A673 (cell line): ENCODE measurements around the gene ELL2. TPM values are rescaled to one million over a fixed set of nuclear protein-coding genes. Genes with fewer than 3 reads are reported as not detected.

ENCODE experiments used
- BruUV-seq: library from RNA; stranded (reverse); fragments of 400-500 nt; replicated peaks from 2 replicates; lab custom pipeline; 2021; lab: Mats Ljungman, UMichigan
- CTCF ChIA-PET: fragments of 300-600 bp; sonication (Branson Sonifier 250); formaldehyde crosslinking; loops from one replicate; lab custom pipeline; 2022; ENCODE audit warnings: antibody characterized with exemption; lab: Charles Lee
- POLR2A ChIA-PET: fragments of 300-600 bp; sonication (Branson Sonifier 250); formaldehyde crosslinking; loops from one replicate; lab custom pipeline; 2022; ENCODE audit warnings: antibody characterized with exemption; ENCODE audit not compliant: low non-redundant PET; lab: Charles Lee
- DNase-seq: peaks from one replicate; pipeline ENCODE4 v3.0.0-alpha.2; 2015; ENCODE audit warnings: low spot score
- H3K27ac ChIP-seq: fragments of 200-600 bp; sonication (generic); 2 replicates; pipeline ENCODE4 v1.5.1; 2016; ENCODE audit warnings: mixed run types, low read depth, mild to moderate bottlenecking, mixed read lengths, antibody characterized with exemption, low read length; ENCODE audit not compliant: poor library complexity, severe bottlenecking
- H3K27me3 ChIP-seq: fragments of 200-600 bp; sonication (generic); replicated peaks from 2 replicates; pipeline ENCODE4 v1.6.1; 2017; ENCODE audit warnings: mixed run types, low read depth, mild to moderate bottlenecking, mixed read lengths, antibody characterized with exemption, low read length; ENCODE audit not compliant: insufficient read depth, poor library complexity
- H3K36me3 ChIP-seq: fragments of 200-600 bp; sonication (generic); 2 replicates; pipeline ENCODE4 v1.6.1; 2016; ENCODE audit warnings: mixed run types, mild to moderate bottlenecking, mixed read lengths, antibody characterized with exemption, low read length; ENCODE audit not compliant: insufficient read depth, poor library complexity, severe bottlenecking
- H3K4me1 ChIP-seq: fragments of 200-600 bp; sonication (generic); 2 replicates; pipeline ENCODE4 v1.6.1; 2017; ENCODE audit warnings: mixed run types, mild to moderate bottlenecking, mixed read lengths, antibody characterized with exemption, low read length; ENCODE audit not compliant: insufficient read depth, poor library complexity, severe bottlenecking
- H3K4me3 ChIP-seq: fragments of 200-600 bp; sonication (generic); 2 replicates; pipeline ENCODE4 v1.5.1; 2016; ENCODE audit warnings: low read depth, mixed run types, mild to moderate bottlenecking, mixed read lengths, low read length; ENCODE audit not compliant: poor library complexity, severe bottlenecking
- H3K9me3 ChIP-seq: fragments of 200-600 bp; sonication (generic); 2 replicates; pipeline ENCODE4 v1.6.1; 2016; ENCODE audit warnings: mixed run types, low read depth, mild to moderate bottlenecking, mixed read lengths, antibody characterized with exemption, low read length; ENCODE audit not compliant: poor library complexity, severe bottlenecking
- EZH2 ChIP-seq: fragments of 200-600 bp; sonication (generic); IDR thresholded peaks from 2 replicates; pipeline ENCODE4 v1.6.1; 2017; ENCODE audit warnings: borderline replicate concordance, low read depth, mild to moderate bottlenecking, mixed read lengths, antibody characterized with exemption, low read length; ENCODE audit not compliant: poor library complexity, severe bottlenecking
- intact Hi-C: fragments of 100-400 bp; cut with micrococcal nuclease; formaldehyde crosslinking; loops from one replicate; pipeline ENCODE4 v1.10.0; 2022; ENCODE audit not compliant: unreplicated experiment
- total RNA-seq: library from RNA; stranded (reverse); gene quantifications from 2 replicates; pipeline ENCODE4 v1.2.3, GENCODE V29; 2021
- TF ChIP-seq, protein P1 (sequence below): fragments of 300-800, 200-600 bp; sonication (generic); conservative IDR thresholded peaks from 2 replicates; pipeline ENCODE4 v1.5.1; 2017; ENCODE audit warnings: low read depth, mild to moderate bottlenecking, antibody characterized with exemption, low read length, moderate library complexity, mixed read lengths

ELL2 gene
- total RNA-seq, 1 experiment from 2014 or later: 12.0 TPM

DNA sequence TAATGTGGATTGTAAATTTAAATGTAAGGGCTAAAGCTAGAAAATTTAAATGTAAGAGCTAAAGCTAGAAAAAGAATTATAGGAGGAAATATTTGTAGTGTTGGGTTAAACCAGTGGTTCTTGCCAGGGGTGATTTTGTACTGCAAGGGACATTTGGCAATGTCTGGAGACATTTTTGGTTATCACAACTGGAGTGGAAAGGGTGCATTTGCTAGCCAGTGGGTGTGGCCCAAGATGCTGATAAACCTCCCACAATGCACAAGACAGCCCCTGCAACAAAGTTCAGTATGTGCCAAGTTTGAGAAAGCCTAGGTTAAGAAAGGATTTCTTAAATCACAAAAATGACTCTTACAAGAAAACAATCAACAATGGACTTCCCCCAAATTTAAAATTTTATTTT, 31.6 kb upstream of the ELL2 start:
- intact Hi-C loops: no loop called here
- Histone ChIP-seq H3K4me1 (no peaks in the 10 kb centered on the region), H3K27me3 (no peaks in the 10 kb centered on the region), H3K36me3 (no peaks in the 10 kb centered on the region), H3K9me3 (no peaks in the 10 kb centered on the region), H3K27ac (no peak overlapping the region), H3K4me3 (no peak overlapping the region)
- BruUV-seq: no TSS peak
- TF ChIP-seq EZH2: no peak
- TF ChIP-seq, protein P1, sequence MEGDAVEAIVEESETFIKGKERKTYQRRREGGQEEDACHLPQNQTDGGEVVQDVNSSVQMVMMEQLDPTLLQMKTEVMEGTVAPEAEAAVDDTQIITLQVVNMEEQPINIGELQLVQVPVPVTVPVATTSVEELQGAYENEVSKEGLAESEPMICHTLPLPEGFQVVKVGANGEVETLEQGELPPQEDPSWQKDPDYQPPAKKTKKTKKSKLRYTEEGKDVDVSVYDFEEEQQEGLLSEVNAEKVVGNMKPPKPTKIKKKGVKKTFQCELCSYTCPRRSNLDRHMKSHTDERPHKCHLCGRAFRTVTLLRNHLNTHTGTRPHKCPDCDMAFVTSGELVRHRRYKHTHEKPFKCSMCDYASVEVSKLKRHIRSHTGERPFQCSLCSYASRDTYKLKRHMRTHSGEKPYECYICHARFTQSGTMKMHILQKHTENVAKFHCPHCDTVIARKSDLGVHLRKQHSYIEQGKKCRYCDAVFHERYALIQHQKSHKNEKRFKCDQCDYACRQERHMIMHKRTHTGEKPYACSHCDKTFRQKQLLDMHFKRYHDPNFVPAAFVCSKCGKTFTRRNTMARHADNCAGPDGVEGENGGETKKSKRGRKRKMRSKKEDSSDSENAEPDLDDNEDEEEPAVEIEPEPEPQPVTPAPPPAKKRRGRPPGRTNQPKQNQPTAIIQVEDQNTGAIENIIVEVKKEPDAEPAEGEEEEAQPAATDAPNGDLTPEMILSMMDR: no peak
- no peak for DNase-seq
- CTCF ChIA-PET: no interaction called here
- POLR2A ChIA-PET: no interaction called here

DNA sequence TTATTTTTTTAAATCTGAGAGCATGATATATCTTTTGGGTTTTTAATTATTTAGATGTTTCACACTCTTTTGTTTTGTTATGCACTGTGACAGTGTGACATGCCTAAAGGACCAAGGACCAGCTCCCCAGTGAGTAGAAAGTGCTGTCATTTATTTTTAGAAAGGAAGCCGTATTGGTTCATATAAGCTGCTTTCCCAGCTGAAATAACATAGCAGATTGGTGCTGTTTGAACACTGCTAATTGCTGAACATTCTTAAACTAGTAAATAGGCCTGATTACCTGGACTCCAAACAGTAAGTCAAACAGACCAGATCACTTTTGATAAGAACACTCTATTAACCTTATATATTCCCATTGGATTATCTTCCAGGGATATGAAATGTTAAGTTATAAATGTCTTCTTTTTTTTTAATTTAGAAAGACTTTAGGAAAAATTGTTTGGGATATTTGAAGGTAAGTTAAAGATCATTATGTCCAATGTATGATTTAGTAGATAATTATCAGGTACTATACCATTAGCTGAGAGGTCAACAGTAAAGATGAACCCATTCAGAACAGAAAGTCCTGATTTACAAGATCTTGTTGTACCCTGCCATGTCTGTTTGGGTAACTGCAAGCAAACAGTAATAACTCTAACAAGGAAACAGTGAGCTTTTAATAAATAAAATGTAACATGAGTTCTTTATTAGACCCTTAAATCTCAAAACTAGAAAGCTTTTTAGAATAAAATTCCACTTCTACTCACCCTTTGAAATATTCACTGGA, 27.8 kb upstream of the ELL2 start:
- intact Hi-C loops: no loop called here
- ChIA-PET CTCF (no interaction called here), POLR2A (no interaction called here)
- no peak for DNase-seq
- TF ChIP-seq EZH2: no peak
- TF ChIP-seq, protein P1: no peak
- Histone ChIP-seq H3K27ac (no peak overlapping the region), H3K9me3 (no peaks in the 10 kb centered on the region), H3K4me1 (no peaks in the 10 kb centered on the region), H3K4me3 (no peak overlapping the region), H3K27me3 (no peaks in the 10 kb centered on the region), H3K36me3 (no peaks in the 10 kb centered on the region)
- no TSS peak for BruUV-seq

DNA sequence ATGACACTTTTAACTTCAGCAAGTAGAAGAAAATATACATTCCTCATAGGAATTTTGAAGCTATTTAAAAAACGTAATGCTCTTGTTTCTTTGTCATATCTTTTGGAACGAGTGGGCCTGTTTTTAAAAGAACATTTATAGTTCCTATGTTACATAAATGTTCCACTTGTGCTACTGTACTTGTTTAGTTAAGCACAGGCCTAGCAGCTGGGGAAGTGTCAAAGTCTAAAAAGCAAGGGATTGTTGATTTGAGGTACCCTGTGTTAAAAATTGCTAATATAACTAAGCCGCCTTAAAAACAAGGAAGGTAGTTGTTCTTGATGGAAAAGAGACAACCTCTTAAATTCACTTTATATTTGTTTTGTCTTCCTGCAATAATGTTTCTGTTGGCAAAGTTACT, 27.2 kb upstream of the ELL2 start:
- no peak for TF ChIP-seq EZH2
- TF ChIP-seq, protein P1: no peak
- Histone ChIP-seq H3K4me3 (no peak overlapping the region), H3K36me3 (no peaks in the 10 kb centered on the region), H3K4me1 (no peaks in the 10 kb centered on the region), H3K27me3 (no peaks in the 10 kb centered on the region), H3K9me3 (no peaks in the 10 kb centered on the region), H3K27ac (no peak overlapping the region)
- BruUV-seq: no TSS peak
- ChIA-PET CTCF (no interaction called here), POLR2A (no interaction called here)
- intact Hi-C loops: no loop called here
- no peak for DNase-seq
